WI38 (cell line): ENCODE results near the gene DDX59.

ENCODE experiments used
- H3K4me3 ChIP-seq: 2 replicates; pipeline ENCODE4 v1.5.1; 2011; ENCODE audit warnings: low read depth, mild to moderate bottlenecking, control low read depth, low read length
- CTCF ChIP-seq: IDR thresholded peaks from 2 replicates; pipeline ENCODE4 v1.5.1; 2012; ENCODE audit warnings: low read depth, mild to moderate bottlenecking, control low read depth, low read length

The DDX59 gene

GRCh38 chr1:200671235-200671786 is 1.6 kb upstream of the DDX59 start:
- no peak overlapping the region for H3K4me3 ChIP-seq
- no peak for TF ChIP-seq CTCF

DNA sequence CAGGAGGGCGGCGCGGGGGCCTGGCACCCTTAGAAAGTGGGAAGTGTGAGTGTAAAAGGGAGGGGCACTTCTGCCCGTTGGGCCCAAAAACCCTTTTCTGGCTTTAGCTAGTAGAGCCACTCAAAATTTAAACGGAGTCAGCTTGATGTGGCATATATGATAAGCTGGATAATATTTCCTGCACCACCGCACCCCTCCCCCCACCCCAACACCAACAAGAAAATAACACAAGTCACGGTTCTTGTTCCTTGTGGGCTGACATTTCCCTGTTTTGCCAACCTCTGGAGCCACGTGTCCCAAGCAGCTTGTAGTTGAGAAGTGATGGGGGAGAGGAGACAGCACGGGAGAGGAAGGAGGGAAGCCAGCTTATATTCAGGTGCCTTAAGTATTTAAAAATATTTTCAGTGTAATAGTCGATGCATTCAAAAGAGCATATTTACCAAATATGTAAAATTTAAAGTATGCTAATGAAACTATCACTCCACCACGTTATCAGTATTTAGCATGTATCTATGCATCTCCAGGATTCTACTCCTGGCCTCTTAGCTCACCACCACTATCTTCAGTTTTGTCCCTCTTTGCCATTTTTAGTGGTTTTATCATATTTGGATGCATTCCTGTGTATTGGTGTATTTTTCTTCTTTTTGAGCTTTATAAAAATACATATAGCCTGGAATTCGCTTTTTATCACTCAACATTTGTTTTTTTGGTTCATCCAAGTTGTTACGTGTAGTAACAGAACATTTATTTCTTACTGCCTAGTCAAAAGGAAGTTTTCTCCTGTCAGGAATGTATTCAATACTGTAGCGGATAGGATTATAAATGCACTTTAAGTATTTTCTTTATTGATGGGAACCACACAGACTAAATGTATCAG is 773 bp upstream of the DDX59 start:
- TF ChIP-seq CTCF = no peak
- peak overlapping the region; percentile 84 for H3K4me3 ChIP-seq

DNA sequence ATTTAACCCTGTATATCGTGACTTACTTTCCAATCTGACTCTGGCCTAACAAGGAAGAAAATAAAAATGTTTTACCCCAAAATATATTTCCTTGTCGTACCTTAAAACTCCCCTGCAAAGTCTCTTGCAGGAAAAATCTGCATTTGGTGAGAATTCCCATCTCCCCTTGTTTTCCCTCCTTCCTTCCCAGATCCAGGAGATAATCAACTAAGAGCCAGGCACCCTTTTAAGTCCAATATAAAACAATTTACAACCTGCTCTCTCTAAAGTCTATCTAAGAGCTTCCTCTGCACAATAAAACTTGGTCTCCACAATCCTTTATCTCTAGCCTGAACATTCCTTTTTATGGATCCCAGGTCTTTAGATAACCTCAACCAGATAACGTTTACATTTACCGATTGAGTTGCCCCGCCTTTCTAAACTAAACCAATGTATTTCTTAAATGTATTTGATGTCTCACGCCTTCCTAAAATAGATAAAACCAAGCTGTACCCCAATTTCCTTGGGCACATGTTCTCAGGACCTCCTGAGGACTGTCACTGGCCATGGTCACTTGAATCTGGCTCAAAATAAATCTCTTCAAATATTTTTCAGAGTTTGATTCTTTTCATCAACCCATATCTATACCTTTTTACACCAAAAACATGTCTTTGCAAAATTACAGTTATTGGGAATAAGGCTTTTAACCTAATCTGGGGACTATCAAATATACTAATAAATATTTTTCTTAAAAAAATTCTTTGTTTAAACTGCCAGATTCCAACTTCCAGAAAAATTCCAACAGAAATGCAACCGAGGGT is 993 bp downstream of the DDX59 start:
- TF ChIP-seq CTCF = no peak
- H3K4me3 ChIP-seq = peak overlapping the region; percentile 84

DNA sequence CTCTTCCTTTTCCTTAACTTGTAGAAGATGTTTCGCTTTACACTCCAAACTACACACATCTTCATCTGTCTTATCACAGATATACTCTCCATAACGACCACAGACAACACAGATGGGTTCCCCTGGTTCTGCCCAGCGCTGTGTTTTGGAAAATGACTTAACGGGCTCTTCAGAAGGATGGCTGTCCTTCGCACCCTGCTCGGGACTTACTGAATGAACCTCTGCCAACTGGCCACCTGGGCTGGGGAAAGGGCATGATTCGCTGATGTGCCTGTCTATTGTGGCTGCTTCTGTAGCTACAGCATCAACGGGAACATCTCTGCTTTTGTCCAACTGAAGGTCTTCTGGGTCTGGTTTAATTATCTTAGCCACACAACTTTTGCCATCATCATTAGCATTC is 3.4 kb downstream of the DDX59 start:
- TF ChIP-seq CTCF = no peak
- no peak overlapping the region for H3K4me3 ChIP-seq

GRCh38 chr1:200665861-200666260 is 3.8 kb downstream of the DDX59 start:
- no peak overlapping the region for H3K4me3 ChIP-seq
- TF ChIP-seq CTCF = no peak

DNA sequence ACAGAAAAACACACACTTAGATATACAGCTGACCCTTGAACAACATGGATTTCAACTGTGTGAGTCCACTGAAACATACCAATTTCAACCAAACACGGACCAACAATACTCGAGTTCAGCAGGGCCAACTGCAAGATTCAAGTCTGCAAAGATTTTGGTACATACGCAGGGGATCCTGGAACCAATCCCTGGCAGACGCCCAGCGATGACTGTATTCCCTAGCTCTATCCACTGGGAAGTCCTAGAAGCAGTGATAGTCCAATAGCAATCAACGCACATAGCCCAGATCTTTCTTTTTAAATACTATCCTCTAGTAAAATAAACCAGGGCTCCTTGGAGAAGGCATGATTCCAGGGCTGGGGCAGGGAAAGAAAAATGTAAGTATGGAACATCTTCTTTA is 9.0 kb downstream of the DDX59 start:
- no peak overlapping the region for H3K4me3 ChIP-seq
- TF ChIP-seq CTCF = no peak
